A673 (cell line): ENCODE results near the gene DLG2. TPM values are rescaled to one million over a fixed set of nuclear protein-coding genes. Genes with fewer than 3 reads are reported as not detected.

Experiments used
- BruUV-seq: library from RNA; stranded (reverse); fragments of 400-500 nt; replicated peaks from 2 replicates; lab custom pipeline; 2021; lab: Mats Ljungman, UMichigan
- CTCF ChIA-PET: fragments of 300-600 bp; sonication (Branson Sonifier 250); formaldehyde crosslinking; loops from one replicate; lab custom pipeline; 2022; ENCODE audit warnings: antibody characterized with exemption; lab: Charles Lee
- POLR2A ChIA-PET: fragments of 300-600 bp; sonication (Branson Sonifier 250); formaldehyde crosslinking; loops from one replicate; lab custom pipeline; 2022; ENCODE audit warnings: antibody characterized with exemption; ENCODE audit not compliant: low non-redundant PET; lab: Charles Lee
- DNase-seq: peaks from one replicate; pipeline ENCODE4 v3.0.0-alpha.2; 2015; ENCODE audit warnings: low spot score
- H3K27ac ChIP-seq: fragments of 200-600 bp; sonication (generic); 2 replicates; pipeline ENCODE4 v1.5.1; 2016; ENCODE audit warnings: mixed run types, low read depth, mild to moderate bottlenecking, mixed read lengths, antibody characterized with exemption, low read length; ENCODE audit not compliant: poor library complexity, severe bottlenecking
- H3K27me3 ChIP-seq: fragments of 200-600 bp; sonication (generic); replicated peaks from 2 replicates; pipeline ENCODE4 v1.6.1; 2017; ENCODE audit warnings: mixed run types, low read depth, mild to moderate bottlenecking, mixed read lengths, antibody characterized with exemption, low read length; ENCODE audit not compliant: insufficient read depth, poor library complexity
- H3K36me3 ChIP-seq: fragments of 200-600 bp; sonication (generic); 2 replicates; pipeline ENCODE4 v1.6.1; 2016; ENCODE audit warnings: mixed run types, mild to moderate bottlenecking, mixed read lengths, antibody characterized with exemption, low read length; ENCODE audit not compliant: insufficient read depth, poor library complexity, severe bottlenecking
- H3K4me1 ChIP-seq: fragments of 200-600 bp; sonication (generic); 2 replicates; pipeline ENCODE4 v1.6.1; 2017; ENCODE audit warnings: mixed run types, mild to moderate bottlenecking, mixed read lengths, antibody characterized with exemption, low read length; ENCODE audit not compliant: insufficient read depth, poor library complexity, severe bottlenecking
- H3K4me3 ChIP-seq: fragments of 200-600 bp; sonication (generic); 2 replicates; pipeline ENCODE4 v1.5.1; 2016; ENCODE audit warnings: low read depth, mixed run types, mild to moderate bottlenecking, mixed read lengths, low read length; ENCODE audit not compliant: poor library complexity, severe bottlenecking
- H3K9me3 ChIP-seq: fragments of 200-600 bp; sonication (generic); 2 replicates; pipeline ENCODE4 v1.6.1; 2016; ENCODE audit warnings: mixed run types, low read depth, mild to moderate bottlenecking, mixed read lengths, antibody characterized with exemption, low read length; ENCODE audit not compliant: poor library complexity, severe bottlenecking
- CTCF ChIP-seq: fragments of 300-800, 200-600 bp; sonication (generic); conservative IDR thresholded peaks from 2 replicates; pipeline ENCODE4 v1.5.1; 2017; ENCODE audit warnings: low read depth, mild to moderate bottlenecking, antibody characterized with exemption, low read length, moderate library complexity, mixed read lengths
- EZH2 ChIP-seq: fragments of 200-600 bp; sonication (generic); IDR thresholded peaks from 2 replicates; pipeline ENCODE4 v1.6.1; 2017; ENCODE audit warnings: borderline replicate concordance, low read depth, mild to moderate bottlenecking, mixed read lengths, antibody characterized with exemption, low read length; ENCODE audit not compliant: poor library complexity, severe bottlenecking
- intact Hi-C: fragments of 100-400 bp; cut with micrococcal nuclease; formaldehyde crosslinking; loops from one replicate; pipeline ENCODE4 v1.10.0; 2022; ENCODE audit not compliant: unreplicated experiment
- total RNA-seq: library from RNA; stranded (reverse); gene quantifications from 2 replicates; pipeline ENCODE4 v1.2.3, GENCODE V29; 2021

DLG2 gene
- total RNA-seq, 1 experiment from 2014 or later: 277 TPM

GRCh38 chr11:83881428-83881827, 1745.7 kb downstream of the DLG2 start:
- no TSS peak for BruUV-seq
- CTCF ChIA-PET: no interaction called here
- Histone ChIP-seq H3K9me3 (no peaks in the 10 kb centered on the region), H3K4me1 (no peaks in the 10 kb centered on the region), H3K4me3 (no peak overlapping the region), H3K27ac (no peak overlapping the region), H3K27me3 (no peaks in the 10 kb centered on the region), H3K36me3 (no peaks in the 10 kb centered on the region)
- intact Hi-C loops: no loop called here
- TF ChIP-seq CTCF: peak; percentile 37; the same call in 1 of the 2 replicates
- no peak for TF ChIP-seq EZH2
- peak; percentile 17 for DNase-seq
- POLR2A ChIA-PET: no interaction called here

- no peak overlapping the region for H3K4me3 ChIP-seq
- H3K4me1 ChIP-seq: no peaks in the 10 kb centered on the region
- no peaks in the 10 kb centered on the region for H3K27me3 ChIP-seq
- CTCF ChIA-PET: no interaction called here
- intact Hi-C loops: no loop called here
- H3K36me3 ChIP-seq: no peaks in the 10 kb centered on the region
- no peak for DNase-seq
- no TSS peak for BruUV-seq
- H3K9me3 ChIP-seq: no peaks in the 10 kb centered on the region
- H3K27ac ChIP-seq: no peak overlapping the region
- no peak for TF ChIP-seq EZH2
- POLR2A ChIA-PET: no interaction called here
These were observed 1756.1 kb downstream of the DLG2 start for GRCh38 chr11:83871054-83871453.

GRCh38 chr11:83866655-83867054, 1760.5 kb downstream of the DLG2 start:
- Histone ChIP-seq H3K36me3 (no peaks in the 10 kb centered on the region), H3K4me1 (no peaks in the 10 kb centered on the region), H3K4me3 (no peak overlapping the region), H3K9me3 (no peaks in the 10 kb centered on the region), H3K27ac (no peak overlapping the region), H3K27me3 (no peaks in the 10 kb centered on the region)
- DNase-seq: no peak
- intact Hi-C loops: no loop called here
- TF ChIP-seq CTCF (no peak), EZH2 (no peak)
- POLR2A ChIA-PET: no interaction called here
- BruUV-seq: no TSS peak
- CTCF ChIA-PET: no interaction called here
